Right lung (tissue), 5 donors: ENCODE data around the gene OR4K2. TPM values are rescaled to one million over a fixed set of nuclear protein-coding genes. Genes with fewer than 3 reads are reported as not detected.

Experiments used
- polyA plus RNA-seq, 5 donors: library from polyadenylated mRNA; unstranded; fragments of 120-200 nt; gene quantifications; one replicate each; pipeline versions ENCODE4 v1.2.1 to v1.2.3, GENCODE V29; 2013; ENCODE audit warnings: inconsistent platforms in 1 of 5, low replicate concordance in 1 of 5; ENCODE audit not compliant: insufficient read length in 5 of 5, insufficient read depth in 1 of 5

OR4K2 gene
- polyA plus RNA-seq, 5 donors = not detected

Other genes starting within 250 kb of the OR4K2 start
- gene OR11H2, start 161.3 kb upstream of the OR4K2 start, polyA plus RNA-seq = not detected
- not detected for gene OR4Q3, start 131.6 kb upstream of the OR4K2 start, polyA plus RNA-seq
- not detected for gene OR4M1, start 101.6 kb upstream of the OR4K2 start, polyA plus RNA-seq
- gene OR4N2, start 71.4 kb upstream of the OR4K2 start, polyA plus RNA-seq = not detected
- not detected for gene OR4K5, start 45.5 kb downstream of the OR4K2 start, polyA plus RNA-seq
- not detected for gene OR4K1, start 55.8 kb downstream of the OR4K2 start, polyA plus RNA-seq
- not detected for gene OR4K15, start 100.4 kb downstream of the OR4K2 start, polyA plus RNA-seq
- gene OR4Q2, start 127.0 kb downstream of the OR4K2 start, polyA plus RNA-seq = not detected
- not detected for gene OR4K14, start 144.2 kb downstream of the OR4K2 start, polyA plus RNA-seq
- gene OR4K13, start 160.9 kb downstream of the OR4K2 start, polyA plus RNA-seq = not detected
- not detected for gene OR4L1, start 184.9 kb downstream of the OR4K2 start, polyA plus RNA-seq
- under 1 TPM in 3 of 5 donors, not detected in 2; 0.06 to 0.12 (median 0.08) TPM for gene OR4K17, start 235.6 kb downstream of the OR4K2 start, polyA plus RNA-seq